Hematopoietic multipotent progenitor cell treated with erythropoietin and hydrocortisone succinate and interleukin-3 and kit ligand, for 8 days (in vitro differentiated cells): Measurements from ENCODE around the gene RAI1.

ENCODE experiments used
- DNase-seq: peaks from one replicate; pipeline ENCODE4 v3.0.0-alpha.2; 2015

RAI1 gene

GRCh38 chr17:17819111-17819510 is 137.9 kb downstream of the RAI1 start:
- no peak for DNase-seq

DNA sequence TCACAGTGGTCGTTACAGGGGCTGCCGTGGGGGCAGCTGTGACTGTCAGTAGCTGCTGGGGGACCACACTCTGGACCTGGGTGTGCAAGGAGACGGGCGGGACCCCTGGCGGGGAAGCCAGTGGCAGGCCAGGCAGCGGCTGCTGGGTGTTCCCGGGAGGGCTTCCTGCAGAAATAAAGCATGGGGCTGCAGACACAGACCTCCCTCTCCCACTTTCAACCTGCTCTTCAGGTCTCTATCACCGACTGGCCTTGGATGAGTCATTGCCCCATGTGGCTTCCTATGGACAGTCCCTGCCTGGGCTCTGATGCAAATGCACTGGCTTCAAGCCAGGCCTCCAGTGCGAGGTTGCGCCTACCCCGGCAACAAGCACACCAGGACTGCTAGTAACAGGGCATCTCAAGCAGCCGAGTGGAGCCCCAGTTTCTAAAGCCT is 138.3 kb downstream of the RAI1 start:
- peak; percentile 82 for DNase-seq

DNA sequence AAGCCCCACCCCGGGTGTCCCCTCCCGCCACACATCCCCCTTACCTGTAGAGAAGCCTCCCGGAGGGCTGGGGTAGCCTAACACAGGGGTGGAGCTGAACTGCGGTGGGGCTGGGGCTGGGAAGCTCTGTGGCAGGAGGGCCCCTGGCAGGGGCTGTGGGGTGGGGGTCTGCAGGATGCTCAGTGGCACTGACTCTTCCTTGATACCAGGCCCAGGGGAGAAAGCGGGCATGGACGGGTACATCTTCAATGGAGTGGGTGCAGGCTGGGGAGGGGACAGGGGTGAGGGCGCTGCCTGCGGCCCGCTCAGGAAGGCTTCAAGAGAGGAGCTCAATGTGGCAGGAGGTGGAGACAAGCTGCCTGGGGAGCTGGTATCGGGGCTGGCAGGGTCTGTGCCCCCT is 138.8 kb downstream of the RAI1 start:
- DNase-seq = no peak

DNA sequence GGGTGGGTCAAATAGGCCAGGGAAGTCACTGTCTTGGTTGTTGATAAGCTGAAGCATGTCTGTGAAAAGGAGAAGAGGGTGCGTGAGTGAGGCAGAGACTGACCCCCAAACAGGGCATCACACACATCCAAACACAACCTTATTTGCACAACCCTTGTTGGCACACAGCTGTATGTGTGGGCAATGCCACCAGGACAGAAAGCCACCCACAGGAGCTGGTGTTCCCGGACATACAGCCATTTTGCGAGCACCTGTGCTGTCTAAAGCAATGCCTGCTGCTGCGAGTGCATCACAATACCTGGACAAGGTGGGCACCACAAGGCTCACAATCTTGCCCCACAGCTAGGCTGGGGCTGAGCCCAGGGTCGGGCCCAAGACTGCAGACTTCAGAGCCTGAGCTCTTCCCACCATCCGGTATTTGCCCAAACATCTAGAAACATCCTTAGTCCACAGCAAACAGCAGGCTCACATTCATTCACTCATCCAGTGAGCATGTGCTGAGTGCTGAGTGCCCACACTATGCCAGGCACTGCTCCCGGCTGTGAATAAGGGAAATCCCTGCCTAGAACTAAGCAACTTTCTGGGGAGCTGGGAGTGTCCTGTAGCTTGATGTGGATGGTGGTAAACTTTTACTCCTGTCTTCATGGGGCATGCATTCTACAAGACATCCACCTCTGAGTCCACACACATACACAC is 139.4 kb downstream of the RAI1 start:
- DNase-seq = no peak

DNA sequence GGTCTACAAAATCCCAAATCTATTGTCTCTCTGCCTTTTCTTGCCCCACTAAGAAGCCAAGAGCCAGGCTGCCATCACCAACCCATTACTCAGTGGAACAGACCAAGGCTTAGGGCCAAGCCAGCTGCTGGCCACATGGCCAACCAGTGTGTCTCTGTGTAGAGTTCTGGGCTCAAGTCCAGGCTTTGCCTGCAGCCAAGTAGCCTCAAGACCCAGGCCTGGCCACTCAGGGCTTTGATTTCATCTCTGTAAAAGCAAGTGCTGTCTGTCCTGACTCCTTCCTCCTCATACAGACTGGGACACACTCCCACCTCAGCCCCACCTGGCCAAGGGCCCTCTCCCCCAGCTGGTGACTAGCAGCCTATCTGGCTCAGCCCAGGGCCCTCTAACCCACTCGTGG is 140.9 kb downstream of the RAI1 start:
- DNase-seq = peak; percentile 38

DNA sequence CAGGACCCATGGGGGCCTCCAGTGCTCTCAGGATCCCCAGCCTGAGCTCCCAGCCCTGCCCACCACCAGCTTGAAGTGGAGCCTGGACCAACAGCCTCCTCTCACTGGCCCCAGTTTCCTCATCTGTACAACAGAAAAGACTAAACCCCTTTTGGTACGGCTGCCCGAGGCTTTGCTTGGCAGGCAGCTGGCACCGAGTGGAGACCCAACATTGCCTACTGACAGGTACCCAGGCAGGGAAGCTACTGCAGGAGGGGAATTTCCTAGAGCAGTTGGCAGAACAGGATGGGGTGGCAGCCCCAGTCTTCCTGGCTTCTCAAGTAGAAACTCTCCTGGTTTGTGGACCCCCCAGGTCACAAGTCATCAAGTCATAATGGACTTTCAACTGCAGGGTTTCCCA is 141.4 kb downstream of the RAI1 start:
- DNase-seq = no peak

- peak; percentile 94 for DNase-seq
These were observed 142.3 kb downstream of the RAI1 start for GRCh38 chr17:17823433-17824118.

DNA sequence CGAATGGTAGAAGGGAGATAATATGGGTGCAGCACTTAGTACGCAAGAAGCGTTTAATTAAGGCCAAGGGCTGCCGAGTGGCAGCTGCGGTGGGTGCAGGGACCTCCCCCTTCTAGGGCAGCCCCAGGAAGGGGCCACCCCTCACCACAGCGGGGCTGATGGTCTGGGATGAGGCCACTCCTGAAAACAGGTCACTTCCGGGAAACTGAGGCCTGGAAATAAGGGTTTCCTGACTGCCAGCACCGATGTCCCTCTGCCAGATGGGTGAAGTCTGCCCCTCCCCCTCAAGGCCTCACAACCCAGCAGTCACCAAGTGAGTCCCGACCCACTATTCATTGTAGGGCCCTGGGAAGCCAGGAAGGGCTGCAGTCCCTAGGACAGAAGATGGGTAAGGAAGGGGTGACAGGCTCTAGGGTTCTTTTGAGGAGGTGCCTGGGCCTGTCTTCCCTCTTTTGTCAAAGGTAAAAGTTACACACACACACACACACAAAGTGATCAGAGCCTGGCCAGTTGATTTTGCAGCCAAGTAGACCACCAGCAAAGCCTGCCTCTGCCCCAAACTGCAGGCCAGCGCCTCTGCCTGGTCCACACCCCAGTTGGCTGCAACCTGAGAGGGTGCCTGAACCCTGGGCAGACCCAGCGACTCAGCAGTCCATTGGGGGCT is 143.0 kb downstream of the RAI1 start:
- DNase-seq = no peak

DNA sequence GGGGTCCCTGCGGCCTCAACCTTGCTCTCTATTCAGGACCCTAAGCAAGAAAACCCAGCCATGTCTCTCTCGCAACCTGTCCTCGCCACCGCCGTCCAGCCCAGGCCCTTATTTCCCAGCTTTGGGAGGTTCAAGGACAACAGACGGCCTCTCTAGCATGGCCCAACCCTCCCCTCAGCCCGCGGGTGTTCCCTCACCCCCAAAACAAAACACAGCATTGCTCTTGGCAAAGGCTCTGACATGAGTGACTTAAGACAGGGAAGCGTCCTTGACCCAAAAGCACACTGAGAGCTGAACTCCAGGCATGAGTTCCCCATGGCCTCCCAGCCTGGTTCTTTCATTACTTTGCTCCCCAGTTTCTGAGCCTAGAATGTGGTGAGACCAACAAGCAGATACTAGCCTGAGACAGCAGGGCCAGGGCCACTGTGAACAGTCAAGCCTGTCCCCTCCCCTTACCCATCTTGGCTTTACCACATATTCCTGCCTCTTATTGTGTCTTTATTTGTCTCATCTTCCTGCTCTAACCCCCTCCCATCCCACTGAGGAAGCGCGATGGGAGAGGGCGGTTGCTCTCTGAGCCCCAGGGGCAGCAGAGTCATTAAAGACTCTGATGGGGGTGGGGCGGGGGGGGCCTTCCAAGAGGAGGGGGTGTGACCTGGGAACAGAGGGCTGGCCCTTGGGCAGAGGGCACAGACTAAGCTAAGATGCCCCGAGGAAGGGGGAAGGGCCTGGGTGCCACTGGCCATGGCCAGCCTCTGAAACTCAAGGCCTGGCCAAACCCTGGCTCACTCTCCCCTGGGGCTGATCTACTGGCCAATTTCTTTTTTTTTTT is 143.7 kb downstream of the RAI1 start:
- no peak for DNase-seq

GRCh38 chr17:17826342-17826713 is 145.1 kb downstream of the RAI1 start:
- DNase-seq = no peak

GRCh38 chr17:17826942-17827785 is 145.9 kb downstream of the RAI1 start:
- DNase-seq = no peak

- no peak for DNase-seq
These were observed 146.8 kb downstream of the RAI1 start for GRCh38 chr17:17827826-17828621.

DNA sequence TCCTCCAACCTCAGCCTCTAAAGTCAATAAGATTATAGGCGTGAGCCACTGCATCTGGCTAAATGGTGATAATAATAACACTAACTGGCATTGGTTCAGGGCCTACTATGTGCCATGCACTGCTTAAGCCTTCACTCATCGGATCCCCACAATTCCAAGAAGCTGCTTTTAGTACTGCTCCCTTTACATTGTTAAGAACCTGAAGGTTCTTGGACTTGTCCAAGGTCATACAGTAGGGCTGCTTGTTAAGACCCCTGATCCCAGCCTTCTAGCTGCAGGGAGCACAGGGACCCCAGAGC is 149.0 kb downstream of the RAI1 start:
- DNase-seq = no peak

DNA sequence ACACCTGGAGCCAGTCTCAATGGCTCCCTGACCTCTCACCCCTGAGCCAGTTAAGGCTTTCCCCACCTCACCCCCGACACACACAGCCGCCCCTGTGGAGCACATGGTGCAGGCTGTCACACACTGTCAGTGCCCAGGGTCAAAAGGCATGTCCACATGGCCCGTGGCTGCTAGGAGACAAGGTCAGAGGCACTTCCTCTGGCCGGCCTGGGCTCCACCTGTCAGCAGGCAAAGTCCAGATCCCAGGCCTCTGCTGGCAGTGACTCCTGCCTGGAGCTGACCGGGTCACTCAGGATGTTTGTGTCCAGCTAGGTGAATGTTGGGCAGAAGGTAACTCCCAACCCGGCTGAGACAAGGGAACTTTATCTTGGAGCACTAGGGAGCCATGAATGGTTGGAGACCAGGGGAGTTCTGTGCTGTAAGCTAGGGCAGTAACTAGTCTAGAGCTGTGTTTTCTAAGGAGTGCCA is 149.5 kb downstream of the RAI1 start:
- no peak for DNase-seq

GRCh38 chr17:17831208-17832031 is 150.2 kb downstream of the RAI1 start:
- DNase-seq = no peak

DNA sequence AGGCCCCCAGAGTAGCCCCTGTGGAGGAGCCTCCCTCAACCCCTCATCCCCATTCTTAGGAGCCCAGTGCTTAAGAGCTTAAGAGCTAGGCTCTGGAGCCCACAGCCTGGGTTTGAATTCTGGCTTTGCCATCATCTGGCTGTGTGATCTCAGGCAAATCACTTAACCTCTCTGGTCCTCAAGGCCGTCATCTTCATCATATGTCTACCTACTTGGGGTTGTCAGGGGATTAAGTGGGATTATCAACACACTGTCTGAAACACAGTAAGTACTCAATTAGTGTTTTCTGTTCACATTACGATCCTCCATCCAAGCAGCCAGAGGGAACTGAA is 150.7 kb downstream of the RAI1 start:
- DNase-seq = no peak

- DNase-seq = peak; percentile 37
These were observed 152.6 kb downstream of the RAI1 start for GRCh38 chr17:17833658-17834357.

- no peak for DNase-seq
These were observed 153.7 kb downstream of the RAI1 start for GRCh38 chr17:17834974-17835373.

- no peak for DNase-seq
These were observed 154.4 kb downstream of the RAI1 start for GRCh38 chr17:17835415-17836249.
